HG02943 (cell line): Measurements from ENCODE around the gene PHYHIPL.

Experiments
- ATAC-seq: cut with Tn5 transposase; IDR thresholded peaks from one replicate; pipeline ENCODE4 v1.9.1; 2021; ENCODE audit warnings: mild to moderate bottlenecking, low read depth, moderate library complexity; ENCODE audit not compliant: unreplicated experiment

PHYHIPL gene

DNA sequence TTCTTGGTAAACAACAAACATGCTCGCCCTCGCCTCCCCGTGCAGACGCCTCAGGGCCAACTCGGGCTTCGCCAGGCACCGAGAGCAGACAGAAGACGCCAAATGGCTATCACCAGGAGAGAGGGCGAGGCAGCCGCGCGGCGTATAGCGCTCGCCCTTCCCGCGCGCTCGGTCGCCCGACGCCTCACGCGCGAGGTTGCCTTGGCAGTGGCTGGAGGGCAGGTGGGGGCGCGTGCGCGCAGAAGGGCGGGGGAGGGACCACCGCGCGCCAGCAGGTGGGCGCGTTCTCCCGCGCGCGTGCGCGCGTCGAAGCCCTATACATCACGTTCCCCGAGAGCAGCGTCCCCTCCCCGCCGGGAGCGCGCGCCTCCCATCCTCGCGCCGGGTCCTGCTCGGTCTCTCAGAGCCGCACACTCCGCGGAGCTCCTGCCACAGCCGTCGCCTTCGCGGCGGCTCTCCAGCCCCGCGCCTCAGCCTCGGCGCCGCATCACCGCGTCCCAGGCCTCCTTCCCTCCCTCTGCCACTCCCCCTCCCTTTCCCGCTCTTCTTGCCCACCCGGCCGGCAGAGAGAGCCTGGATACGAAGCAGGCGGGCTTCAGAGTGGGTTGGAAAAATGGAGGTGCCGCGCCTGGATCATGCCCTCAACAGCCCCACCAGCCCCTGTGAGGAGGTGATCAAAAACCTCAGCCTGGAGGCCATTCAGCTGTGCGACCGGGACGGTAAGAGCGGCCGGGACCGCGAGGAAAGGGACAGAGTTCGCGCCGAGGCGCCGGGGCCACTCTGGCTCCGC lies at the start of gene PHYHIPL:
Gene PHYHIPL, plus strand, starts transcription at position 403 of the 790 bp plus-strand sequence. Its CDS starts 211 bp downstream, at position 614.
- ATAC-seq: no peak

DNA sequence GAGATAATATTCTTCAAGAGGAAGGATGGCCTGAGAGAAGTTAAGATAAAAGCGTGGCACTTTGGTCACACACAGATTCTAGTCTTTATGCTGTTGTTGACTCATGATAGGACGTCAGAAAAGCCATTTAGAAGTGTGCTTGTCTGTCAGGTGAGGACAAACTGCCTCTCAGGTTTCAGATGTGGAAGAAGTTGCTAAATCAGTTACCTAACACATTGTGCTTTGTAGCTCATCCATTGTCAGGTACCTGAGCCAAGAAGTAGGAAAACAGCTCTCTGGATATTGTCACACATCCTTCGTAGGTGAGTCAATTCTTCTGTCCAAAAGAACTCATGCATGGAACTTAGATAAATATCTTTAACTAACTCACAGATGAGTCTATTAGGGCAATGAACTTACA lies 49.5 kb upstream of the PHYHIPL start:
- ATAC-seq: no peak

DNA sequence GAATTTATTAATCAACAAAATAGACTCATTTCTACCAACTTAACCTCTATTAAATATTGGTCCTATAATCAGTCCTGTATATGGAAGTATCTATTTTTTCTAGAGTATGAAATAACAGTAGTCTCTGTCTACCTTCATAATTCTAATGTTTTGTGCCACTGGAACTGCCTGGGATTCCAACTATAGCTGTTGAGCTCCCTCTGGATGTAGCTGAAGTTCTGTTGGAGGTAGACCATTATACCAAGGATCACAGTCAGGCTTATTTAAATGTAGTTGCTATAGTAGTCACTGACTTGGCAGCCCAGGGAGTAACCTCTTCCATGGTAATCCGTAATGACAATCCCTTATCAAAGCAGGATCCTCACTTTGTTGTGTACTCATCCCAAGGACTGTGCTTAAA lies 48.5 kb upstream of the PHYHIPL start:
- no peak for ATAC-seq

- no peak for ATAC-seq
Observed at GRCh38 chr10:59129867-59130266, 46.6 kb upstream of the PHYHIPL start.

- ATAC-seq: no peak
Observed at GRCh38 chr10:59131666-59132065, 44.8 kb upstream of the PHYHIPL start.

- no peak for ATAC-seq
Observed at GRCh38 chr10:59133841-59134593, 42.4 kb upstream of the PHYHIPL start.

DNA sequence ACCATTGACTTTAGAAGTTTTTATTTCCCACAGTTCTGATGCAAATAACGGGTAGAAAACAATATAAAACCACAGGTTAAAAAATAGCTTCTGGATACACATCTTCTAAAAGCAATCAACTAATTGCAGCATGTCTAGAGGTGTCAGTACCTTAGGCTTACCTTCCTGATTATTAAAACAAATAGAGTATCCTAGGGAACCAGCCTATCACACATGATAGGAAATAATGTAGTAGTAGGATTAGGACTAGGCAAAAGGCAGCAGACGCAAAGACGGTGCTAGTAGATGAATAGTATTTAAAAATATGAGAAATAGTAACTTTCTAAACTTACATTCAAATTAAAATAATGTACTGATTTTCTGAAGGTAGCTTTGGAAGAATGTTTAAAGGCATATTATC lies 41.7 kb upstream of the PHYHIPL start:
- ATAC-seq: no peak

- no peak for ATAC-seq
Observed at GRCh38 chr10:59135275-59135674, 41.2 kb upstream of the PHYHIPL start.

GRCh38 chr10:59138052-59138451 lies 38.4 kb upstream of the PHYHIPL start:
- ATAC-seq: no peak

- ATAC-seq: no peak
Observed at GRCh38 chr10:59143544-59143943, 32.9 kb upstream of the PHYHIPL start.

GRCh38 chr10:59148701-59149100 lies 27.7 kb upstream of the PHYHIPL start:
- ATAC-seq: no peak

GRCh38 chr10:59155556-59155955 lies 20.9 kb upstream of the PHYHIPL start:
- no peak for ATAC-seq

DNA sequence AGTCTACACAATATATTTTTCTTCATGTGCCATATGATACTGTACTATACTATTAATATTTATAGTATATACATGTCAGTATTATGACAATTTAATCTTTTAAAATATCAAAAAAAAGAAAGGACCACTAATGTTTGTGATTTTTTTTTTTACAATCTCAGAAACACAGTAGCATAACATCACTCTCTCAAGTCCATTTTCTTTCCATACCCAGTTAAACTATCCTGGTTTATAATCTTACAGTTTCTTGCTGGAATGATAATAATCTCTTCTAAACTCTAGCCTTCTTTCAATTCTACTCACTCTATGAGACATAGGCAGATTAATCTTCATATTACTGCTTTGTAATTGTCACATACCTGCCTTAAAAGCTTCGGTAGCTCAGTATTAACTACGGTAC lies 8.9 kb upstream of the PHYHIPL start:
- no peak for ATAC-seq

- no peak for ATAC-seq
Observed at GRCh38 chr10:59172567-59172966, 3.9 kb upstream of the PHYHIPL start.

- no peak for ATAC-seq
Observed at GRCh38 chr10:59173414-59173813, 3.0 kb upstream of the PHYHIPL start.

GRCh38 chr10:59175538-59176240 lies 754 bp upstream of the PHYHIPL start:
- no peak for ATAC-seq

DNA sequence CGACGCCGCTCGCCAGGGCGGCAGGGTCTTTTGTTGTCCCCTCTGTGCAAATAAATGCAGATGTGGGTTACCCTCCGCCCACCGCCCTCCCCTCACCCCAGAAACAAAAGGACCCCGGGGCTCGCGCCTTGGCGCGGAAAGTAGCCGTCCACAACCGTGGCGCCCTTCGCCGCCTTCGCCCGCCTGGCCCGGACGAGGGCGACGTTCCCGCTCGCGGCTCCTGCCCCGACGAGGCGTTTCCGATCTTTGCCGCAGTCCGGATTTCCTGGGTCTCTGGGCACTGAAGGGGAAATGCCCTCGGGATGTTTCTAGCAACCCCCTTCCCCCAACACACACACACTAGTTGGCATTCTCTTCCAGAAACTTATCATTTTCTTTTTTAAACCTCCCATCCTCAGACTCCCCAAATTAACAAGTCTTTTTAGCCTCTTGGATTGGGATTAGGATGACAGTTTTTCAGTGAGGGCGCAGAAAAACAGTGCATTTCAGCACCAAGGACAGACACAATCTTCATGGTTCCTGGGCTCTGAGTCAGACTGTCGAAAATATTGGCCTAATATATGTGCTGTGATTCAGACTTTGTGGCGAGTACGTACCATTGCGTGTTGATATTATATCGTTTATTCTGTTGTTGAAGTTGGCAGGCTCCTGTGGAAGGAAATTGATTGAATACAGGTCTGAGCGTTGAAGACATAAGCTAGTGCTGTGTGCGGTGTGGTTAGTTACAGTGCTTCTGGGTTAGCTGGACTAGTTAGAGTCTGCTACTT lies 771 bp downstream of the PHYHIPL start:
- no peak for ATAC-seq

- ATAC-seq: no peak
Observed at GRCh38 chr10:59177836-59178235, 1.4 kb downstream of the PHYHIPL start.

GRCh38 chr10:59179068-59179467 lies 2.6 kb downstream of the PHYHIPL start:
- ATAC-seq: no peak

DNA sequence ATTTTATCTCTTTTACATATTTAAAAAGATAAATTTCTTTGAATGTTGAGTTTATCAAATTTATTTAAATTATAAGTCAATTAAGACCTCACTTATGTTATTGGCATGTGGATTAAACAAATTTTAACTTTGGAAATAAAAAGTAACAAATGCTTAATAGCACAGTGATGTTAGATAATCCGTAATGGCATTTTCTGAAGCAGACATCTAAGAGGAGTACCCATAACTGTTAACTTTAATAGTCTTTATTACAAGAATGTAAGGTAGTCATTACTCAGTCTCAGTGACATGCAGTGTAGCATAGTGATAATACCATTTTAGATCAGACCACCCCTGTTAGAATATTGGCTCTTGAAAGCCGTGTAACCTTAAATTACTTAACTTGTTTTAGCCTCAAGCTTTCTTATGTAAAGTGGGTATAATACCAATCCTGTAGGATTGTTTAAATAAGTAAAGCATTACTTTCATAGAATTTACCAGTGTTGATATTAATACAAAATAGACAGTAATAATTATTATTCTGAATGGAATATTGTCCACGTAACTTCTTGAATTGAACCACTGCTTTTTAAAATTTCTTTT lies 4.3 kb downstream of the PHYHIPL start:
- ATAC-seq: no peak
